Hematopoietic multipotent progenitor cell treated with erythropoietin and hydrocortisone succinate and interleukin-3 and kit ligand, for 8 days (in vitro differentiated cells): Measurements from ENCODE around the gene ISLR2.

ENCODE experiments used
- DNase-seq: peaks from one replicate; pipeline ENCODE4 v3.0.0-alpha.2; 2015

Gene ISLR2

DNA sequence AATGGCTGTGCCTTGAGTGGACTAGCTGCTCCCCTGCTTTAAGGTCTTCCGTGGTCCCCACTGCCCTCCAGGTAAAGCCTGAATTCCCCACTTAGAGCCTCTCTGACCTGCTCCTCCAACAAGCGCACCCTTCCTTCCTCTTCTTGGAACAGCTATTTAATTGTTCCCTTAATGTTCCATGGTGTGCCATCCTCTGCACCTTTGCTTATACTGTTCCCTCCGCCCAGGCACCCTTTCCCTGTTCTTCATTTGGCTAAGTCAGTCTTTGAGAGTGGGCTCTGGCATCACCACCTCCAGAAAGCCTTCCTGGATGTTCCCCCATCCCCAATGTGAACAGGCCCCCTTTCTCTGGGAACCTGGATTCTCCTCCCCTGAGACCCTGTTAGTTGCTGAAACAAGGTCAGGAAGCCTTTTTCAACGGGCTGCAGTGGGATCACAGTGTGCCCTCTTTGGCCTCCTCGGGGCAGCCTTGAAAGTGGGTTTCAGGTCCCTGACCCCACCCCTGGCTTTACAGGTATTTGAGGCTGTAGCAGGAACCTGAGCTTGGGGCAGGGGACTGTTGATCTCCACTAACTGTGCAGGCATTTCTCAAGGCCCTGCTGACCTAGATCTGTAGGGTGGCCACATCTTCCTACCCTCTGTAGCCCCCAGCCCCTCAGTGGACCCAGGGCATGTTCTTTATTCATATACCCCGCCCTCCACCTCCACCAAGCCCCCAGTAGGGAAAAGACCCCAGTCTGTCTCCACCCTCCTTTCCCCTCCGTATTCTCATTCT is 48.1 kb downstream of the ISLR2 start:
- no peak for DNase-seq

DNA sequence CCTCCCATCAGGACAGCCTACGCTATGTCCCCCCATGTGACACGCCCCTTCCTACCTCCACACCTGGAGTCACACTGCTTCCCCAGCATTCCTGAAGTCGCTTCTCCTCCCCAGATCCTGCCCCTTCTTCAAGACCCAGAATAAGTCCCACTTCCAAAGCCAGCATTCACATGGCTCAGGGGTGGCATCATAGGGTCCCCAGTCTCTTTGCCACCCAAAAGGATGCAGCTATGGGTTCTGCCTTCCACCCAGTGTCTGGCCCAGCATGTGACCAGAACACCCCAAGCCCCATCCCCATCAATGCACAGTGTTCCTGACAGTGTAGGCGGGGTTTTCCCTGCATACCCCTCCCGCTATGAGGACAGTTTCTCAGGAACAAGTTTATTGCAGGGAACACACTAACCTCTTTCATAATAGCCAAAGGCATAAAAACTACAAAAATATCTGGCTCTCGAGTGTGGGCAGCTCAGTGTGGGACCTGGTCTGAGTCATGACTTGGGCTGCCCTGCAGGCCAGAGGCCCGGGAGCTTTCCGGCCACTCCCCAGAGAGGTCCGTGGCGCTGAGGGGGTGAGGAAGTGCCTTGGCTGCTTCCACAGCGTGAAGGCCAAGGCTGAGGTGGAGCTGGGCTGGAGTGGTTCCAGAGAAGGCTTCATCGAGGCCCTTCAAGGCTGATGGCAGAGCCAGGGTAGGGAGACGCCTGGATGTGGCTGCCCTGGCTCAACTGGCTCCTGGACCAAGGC is 48.9 kb downstream of the ISLR2 start:
- no peak for DNase-seq

DNA sequence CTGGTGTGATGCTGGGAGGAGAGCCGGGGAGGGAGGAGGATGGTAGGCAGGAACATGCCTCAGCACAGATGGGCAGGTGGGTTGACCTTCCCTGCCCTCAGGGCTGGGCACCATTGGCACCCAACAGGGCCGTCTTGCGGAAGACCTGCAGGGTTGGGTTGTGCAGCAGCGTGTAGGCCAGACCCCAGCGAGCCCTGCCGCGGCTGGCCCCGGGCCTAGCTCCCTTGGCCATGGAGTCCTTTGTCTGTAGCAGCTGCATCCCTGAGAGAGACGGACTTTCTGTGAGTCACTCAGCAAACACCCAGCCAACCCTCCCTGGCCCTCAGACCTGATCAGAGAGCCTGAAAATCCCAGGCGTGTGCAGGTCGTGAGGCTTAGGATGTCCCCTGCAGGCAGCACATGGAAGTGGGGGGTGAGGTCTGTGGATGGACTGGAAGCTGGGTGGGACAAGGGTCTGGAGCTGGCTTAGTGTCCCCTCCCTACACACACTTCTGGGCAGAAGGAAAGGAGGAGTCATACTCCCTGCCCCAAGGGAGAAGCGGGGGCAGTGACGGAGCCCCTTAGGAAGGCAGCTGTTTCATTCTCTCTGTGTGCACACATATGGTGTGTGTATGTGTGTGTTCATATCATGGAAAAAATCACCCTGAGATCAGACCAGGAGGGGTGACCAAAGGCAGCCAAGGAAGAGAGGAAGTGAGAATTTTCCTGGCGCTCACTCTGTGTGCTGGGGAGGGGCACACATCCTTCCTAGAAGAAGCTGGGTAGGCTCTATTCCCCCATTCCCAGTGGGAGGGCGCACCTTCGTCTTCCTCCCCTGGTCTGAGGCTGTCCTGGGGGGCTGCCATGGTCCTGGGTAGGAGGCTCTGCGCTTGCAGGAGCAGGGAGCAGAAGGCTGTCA is 49.8 kb downstream of the ISLR2 start:
- no peak for DNase-seq

DNA sequence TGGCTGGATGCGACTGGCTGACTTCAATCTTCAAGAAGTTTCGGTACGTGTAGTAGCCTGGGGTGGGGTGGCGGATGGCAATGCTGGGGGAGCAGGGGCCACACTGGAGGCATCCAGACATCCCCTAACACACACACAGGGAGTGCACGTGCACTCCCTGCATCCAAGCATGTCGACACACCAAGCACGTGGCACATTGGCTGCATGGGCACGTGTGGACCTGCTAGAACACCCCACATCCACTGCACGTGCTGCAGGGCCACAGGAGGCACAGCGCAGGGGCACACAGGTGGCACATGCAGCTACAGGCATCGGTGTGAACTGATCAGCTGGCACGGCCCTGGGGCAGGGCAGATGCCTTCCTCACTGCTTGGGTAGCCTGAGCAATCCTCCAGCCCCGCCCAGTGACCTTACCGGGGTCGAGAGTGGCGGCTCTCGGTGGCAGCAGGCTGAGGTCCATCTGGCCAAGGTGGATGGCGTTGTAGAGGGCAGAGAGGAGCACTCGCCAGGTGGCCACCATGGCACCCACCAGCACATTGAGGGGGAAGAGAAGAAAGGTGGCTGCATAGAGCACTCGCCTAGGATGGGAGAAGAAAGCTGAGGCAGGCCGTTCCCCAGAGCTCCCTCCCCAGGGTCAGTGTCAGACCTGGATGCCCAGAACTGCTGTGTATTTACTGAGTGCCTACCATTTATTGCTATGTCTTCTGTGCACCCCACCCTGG is 50.7 kb downstream of the ISLR2 start:
- DNase-seq, result no peak

DNA sequence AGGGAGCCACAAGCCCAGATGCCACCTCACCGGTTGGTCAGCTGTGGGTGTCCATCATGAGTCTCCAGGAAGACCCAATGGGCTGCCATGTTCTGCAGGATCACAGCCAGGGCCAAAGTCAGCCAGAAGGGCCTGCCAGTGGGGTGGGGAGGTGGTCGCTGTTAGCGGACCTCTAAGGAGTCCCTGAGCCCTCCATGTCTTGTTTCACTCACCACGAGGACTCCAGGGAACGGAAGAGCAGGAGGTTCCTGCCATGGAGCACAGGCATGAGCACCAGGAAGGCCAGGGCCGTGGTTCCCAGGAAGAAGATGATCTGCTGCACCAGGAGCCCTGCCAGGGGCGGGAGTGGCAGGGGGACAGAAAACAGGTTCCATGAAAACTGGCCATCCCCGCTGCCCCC is 51.7 kb downstream of the ISLR2 start:
- DNase-seq, result no peak

DNA sequence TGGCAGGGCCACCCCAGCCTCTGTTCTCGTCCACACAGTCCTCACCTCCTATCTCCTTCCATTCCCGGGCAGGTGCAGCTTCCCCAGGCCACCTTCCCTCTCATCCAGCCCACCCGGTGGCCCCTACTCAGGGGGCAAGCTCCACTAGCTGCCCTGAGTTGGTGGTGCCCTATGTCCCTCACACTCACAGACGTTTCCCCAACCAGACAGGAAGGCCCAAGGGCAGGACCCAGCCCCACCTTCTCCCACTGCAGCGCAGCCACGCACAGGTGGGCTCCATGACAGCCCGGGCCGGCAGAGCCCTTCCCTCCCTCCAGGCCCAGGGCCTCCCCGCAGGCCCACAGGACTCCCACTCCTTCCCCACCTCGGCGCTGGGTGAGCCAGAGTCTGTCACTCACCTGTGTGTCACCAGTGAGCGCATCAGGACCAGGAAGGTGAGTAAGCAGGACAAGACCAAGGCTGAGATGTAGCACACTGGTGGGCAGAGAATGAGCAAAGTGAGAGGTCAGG is 54.3 kb downstream of the ISLR2 start:
- no peak for DNase-seq

DNA sequence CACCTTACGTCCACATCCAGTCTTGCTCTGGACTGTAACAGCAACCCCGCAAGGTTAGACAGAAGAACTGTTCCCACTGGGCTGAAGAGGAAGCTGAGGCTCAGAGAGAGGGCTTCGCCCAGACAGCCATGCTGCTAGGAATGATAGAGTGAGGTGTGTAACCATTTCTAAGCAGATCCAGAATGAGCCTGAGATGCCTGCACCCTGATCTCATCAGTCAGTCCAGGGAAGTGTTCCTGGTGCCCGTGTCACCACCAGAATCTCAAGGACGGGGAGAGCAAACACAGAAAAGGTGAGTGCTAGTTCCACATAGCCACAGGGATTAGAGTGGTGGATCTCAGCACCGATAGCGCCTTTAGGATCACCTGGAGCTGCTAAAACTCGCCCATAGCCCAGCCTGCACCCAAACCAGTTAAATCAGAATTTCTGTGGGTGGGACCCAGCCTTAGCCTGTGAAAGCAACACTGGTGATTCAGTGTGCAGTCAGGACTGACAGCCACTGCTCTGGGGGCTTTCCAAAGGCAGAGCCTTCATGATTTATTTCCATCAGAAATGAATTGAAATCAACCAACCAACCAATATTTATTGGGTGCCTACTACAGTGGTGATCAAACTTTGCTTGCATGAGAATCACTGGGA is 55.4 kb downstream of the ISLR2 start:
- no peak for DNase-seq
